Endothelial cell of umbilical vein (primary cell): ENCODE measurements around the gene YJU2. TPM values are rescaled to one million over a fixed set of nuclear protein-coding genes. Genes with fewer than 3 reads are reported as not detected.

Source experiments
- BruUV-seq: library from RNA; stranded (reverse); fragments of 400-500 nt; replicated peaks from 2 replicates; lab custom pipeline; 2021; lab: Mats Ljungman, UMichigan
- CTCF ChIA-PET: fragments of 300-600, 350-600 bp; sonication (Branson Sonifier 250); formaldehyde crosslinking; loops from one replicate; lab custom pipeline; 2021; ENCODE audit warnings: antibody characterized with exemption, inconsistent platforms; lab: Charles Lee
- POLR2A ChIA-PET: fragments of 300-600, 350-600 bp; sonication (Branson Sonifier 250); formaldehyde crosslinking; loops from one replicate; lab custom pipeline; 2021; ENCODE audit warnings: antibody characterized with exemption, inconsistent platforms; lab: Charles Lee
- DNase-seq: peaks from one replicate; pipeline ENCODE4 v3.0.0-alpha.2; 2011; ENCODE audit warnings: low read depth, low spot score
- FAIRE-seq: peaks from 2 replicates; lab custom pipeline; 2011; peaks lifted over from hg19 to GRCh38; lab: Jason Lieb, UNC
- H2AFZ ChIP-seq: 2 replicates; pipeline ENCODE4 v1.6.0; 2012; ENCODE audit warnings: low read depth, low read length, control low read depth, inconsistent platforms
- H3K27ac ChIP-seq: 2 replicates; pipeline ENCODE4 v1.5.1; 2011; ENCODE audit warnings: low read depth, mild to moderate bottlenecking, control low read depth, low read length, moderate library complexity; ENCODE audit not compliant: insufficient read depth
- H3K27me3 ChIP-seq, 2 experiments: 2 replicates each; pipeline versions ENCODE4 v1.6.0 to v1.6.1; 2011; ENCODE audit warnings: low read length in 2 of 2, mixed read lengths in 1 of 2; ENCODE audit not compliant: control insufficient read depth in 2 of 2, insufficient read depth in 2 of 2
- H3K36me3 ChIP-seq, 2 experiments: 2 replicates in 1 of 2; 3 replicates in 1 of 2; pipeline ENCODE4 v1.5.1; 2011; ENCODE audit warnings: low read length in 2 of 2, mild to moderate bottlenecking in 1 of 2, moderate library complexity in 1 of 2; ENCODE audit not compliant: control insufficient read depth in 2 of 2, insufficient read depth in 2 of 2; ENCODE audit errors: extremely low read depth in 1 of 2
- H3K4me1 ChIP-seq: 3 replicates; pipeline ENCODE4 v1.5.1; 2011; ENCODE audit warnings: mild to moderate bottlenecking, low read length; ENCODE audit not compliant: control insufficient read depth, insufficient read depth; ENCODE audit errors: extremely low read depth
- H3K4me2 ChIP-seq: 2 replicates; pipeline ENCODE4 v1.6.1; 2011; ENCODE audit warnings: low read length, control low read depth, mixed read lengths; ENCODE audit not compliant: insufficient read depth
- H3K4me3 ChIP-seq, 3 experiments: fragments of 200-600 bp in 1 of 3; sonication (generic), shearing (Covaris generic) in 1 of 3; replicated peaks in 1 of 3; 2 replicates each; pipeline ENCODE4 v1.5.1; 2011 to 2016; ENCODE audit warnings: control low read depth in 3 of 3, low read length in 3 of 3, mild to moderate bottlenecking in 2 of 3, inconsistent platforms in 1 of 3, low read depth in 1 of 3, moderate library complexity in 1 of 3; ENCODE audit not compliant: insufficient read depth in 1 of 3
- H3K79me2 ChIP-seq: 2 replicates; pipeline ENCODE4 v1.6.0; 2012; ENCODE audit warnings: low read length, inconsistent platforms; ENCODE audit not compliant: control insufficient read depth, insufficient read depth
- H3K9ac ChIP-seq: replicated peaks from 2 replicates; pipeline ENCODE3; 2011; ENCODE audit warnings: low read length, control low read depth; ENCODE audit not compliant: insufficient read depth; ENCODE audit errors: extremely low read depth
- H3K9me1 ChIP-seq: replicated peaks from 3 replicates; pipeline ENCODE4 v1.6.0; 2011; ENCODE audit warnings: mild to moderate bottlenecking, low read length; ENCODE audit not compliant: control insufficient read depth, insufficient read depth; ENCODE audit errors: extremely low read depth
- H3K9me3 ChIP-seq: replicated peaks from 2 replicates; pipeline ENCODE4 v1.5.1; 2012; ENCODE audit warnings: low read length, inconsistent platforms; ENCODE audit not compliant: control insufficient read depth, insufficient read depth
- H4K20me1 ChIP-seq: replicated peaks from 2 replicates; pipeline ENCODE3; 2011; ENCODE audit warnings: mild to moderate bottlenecking, low read length; ENCODE audit not compliant: control insufficient read depth, insufficient read depth; ENCODE audit errors: extremely low read depth
- CTCF ChIP-seq, 2 donors: IDR thresholded peaks; 1 replicate in 1 of 2; 2 replicates in 1 of 2; pipeline ENCODE4 v1.5.1; 2011; ENCODE audit warnings: low read length in 2 of 2, mild to moderate bottlenecking in 2 of 2, moderate library complexity in 2 of 2, control low read depth in 1 of 2, inconsistent platforms in 1 of 2, low read depth in 1 of 2; ENCODE audit not compliant: insufficient read depth in 1 of 2; ENCODE audit errors: extremely low read depth in 1 of 2
- EZH2 ChIP-seq: IDR thresholded peaks from 2 replicates; pipeline ENCODE4 v1.6.1; 2012; ENCODE audit warnings: borderline replicate concordance, low read depth, mild to moderate bottlenecking, moderate library complexity, low read length, inconsistent platforms; ENCODE audit not compliant: severe bottlenecking
- FOS ChIP-seq: IDR thresholded peaks from 2 replicates; pipeline ENCODE4 v1.6.1; 2011; ENCODE audit warnings: mild to moderate bottlenecking, low read length, moderate library complexity, borderline replicate concordance; ENCODE audit not compliant: insufficient read depth
- GATA2 ChIP-seq: IDR thresholded peaks from 2 replicates; pipeline ENCODE4 v1.7.0; 2011; ENCODE audit warnings: low read depth, mild to moderate bottlenecking, moderate library complexity, mixed read lengths, low read length; ENCODE audit not compliant: insufficient read length, insufficient read depth
- JUN ChIP-seq: IDR thresholded peaks from 2 replicates; pipeline ENCODE4 v1.6.1; 2011; ENCODE audit warnings: borderline replicate concordance, low read depth; ENCODE audit not compliant: insufficient read length, insufficient read depth
- MAX ChIP-seq: IDR thresholded peaks from 2 replicates; pipeline ENCODE4 v1.6.1; 2011; ENCODE audit not compliant: insufficient read depth, insufficient read length
- MYC ChIP-seq: IDR thresholded peaks from one replicate; pipeline ENCODE4 v1.6.1; 2011; ENCODE audit warnings: mild to moderate bottlenecking, low read depth, low read length
- POLR2A ChIP-seq: IDR thresholded peaks from 2 replicates; pipeline ENCODE4 v1.6.1; 2012; ENCODE audit warnings: low read depth, mild to moderate bottlenecking, control low read depth, low read length
- POLR2AphosphoS5 ChIP-seq: IDR thresholded peaks from 2 replicates; pipeline ENCODE4 v1.6.1; 2012; ENCODE audit warnings: low read depth, mild to moderate bottlenecking, control low read depth, low read length, moderate library complexity; ENCODE audit not compliant: insufficient read depth
- dilution Hi-C: fragments of 300-500 bp; cut with MboI; formaldehyde crosslinking; loops from one replicate; pipeline ENCODE4 v1.15.0; 2019; ENCODE audit warnings: low sequenced_read_pairs; ENCODE audit not compliant: extremely low pct_ligation_motif_present
- intact Hi-C: fragments of 100-400 bp; cut with micrococcal nuclease; formaldehyde crosslinking; loops from one replicate; pipeline ENCODE4 v1.10.0; 2022
- polyA plus RNA-seq, 4 experiments: library from polyadenylated mRNA; depleted of rRNA in 3 of 4; stranded (reverse) in 3 of 4; unstranded in 1 of 4; fragments of >200 nt; gene quantifications; 2 replicates each; pipeline versions ENCODE4 v1.2.1 to v1.2.3, GENCODE V29; 2011 to 2012; ENCODE audit warnings: missing spikeins in 1 of 4
- total RNA-seq: library from RNA; stranded (reverse); gene quantifications from 2 replicates; pipeline ENCODE4 v1.2.3, GENCODE V29; 2021

The YJU2 gene
- total and polyA plus RNA-seq, 2 donors (not counting 3 experiments of a cell fraction or from before 2014, with no cell fraction given), result 20.7 to 21.5 TPM

GRCh38 chr19:4278010-4278409 is 31.1 kb downstream of the YJU2 start:
- H3K4me2 ChIP-seq, result no peak overlapping the region
- no peaks in the 10 kb centered on the region for H3K9me3 ChIP-seq
- ChIA-PET CTCF (interaction anchor here (0.6 to 3.3 kb wide), 5 partner anchors 10 to 247 kb away, joined by 3 to 24 read pairs (median 4); partner anchors contain the start of gene MPND), POLR2A (no interaction called here)
- H3K36me3 ChIP-seq, result no peaks in the 10 kb centered on the region
- DNase-seq (no peak), FAIRE-seq (no peak)
- no TSS peak for BruUV-seq
- H3K4me3 ChIP-seq, result no peak overlapping the region
- H4K20me1 ChIP-seq, result no peaks in the 10 kb centered on the region
- no peaks in the 10 kb centered on the region for H3K4me1 ChIP-seq
- no peak overlapping the region for H3K9ac ChIP-seq
- no peak overlapping the region for H2AFZ ChIP-seq
- H3K27ac ChIP-seq, result no peak overlapping the region
- no peaks in the 10 kb centered on the region for H3K79me2 ChIP-seq
- H3K9me1 ChIP-seq, result no peaks in the 10 kb centered on the region
- intact Hi-C loops (no loop called here), dilution Hi-C loops (no loop called here)
- peaks cover 19 to 30% of the 10 kb centered on the region in 2 experiments for H3K27me3 ChIP-seq
- TF ChIP-seq FOS (no peak), EZH2 (peak; percentile 2)

- no peak for TF ChIP-seq EZH2
- no peak for TF ChIP-seq JUN
- no peak for TF ChIP-seq POLR2A
- no peak for TF ChIP-seq MAX
- TF ChIP-seq GATA2, result no peak
- no peak for TF ChIP-seq POLR2AphosphoS5
- no peak for TF ChIP-seq CTCF (IDR thresholded peaks at IDR 0.05; ENCODE audit: extremely low read depth in 1 of 2, insufficient read depth in 1 of 2, low read depth in 1 of 2, low read length in 2 of 2)
- TF ChIP-seq FOS, result no peak
- no peak for TF ChIP-seq MYC
- no peaks in the 10 kb centered on the region for H3K36me3 ChIP-seq
- H3K79me2 ChIP-seq, result no peaks in the 10 kb centered on the region
- no peak within 1 kb of the TSS for H3K9ac ChIP-seq
- peaks cover 19 to 30% of the 10 kb centered on the region in 2 experiments for H3K27me3 ChIP-seq
- no TSS peak for BruUV-seq
- H2AFZ ChIP-seq, result no peak within 1 kb of the TSS
- H3K4me2 ChIP-seq, result no peak within 1 kb of the TSS
- no peak for DNase-seq
- no peaks in the 10 kb centered on the region for H3K4me1 ChIP-seq
- POLR2A ChIA-PET, result no interaction called here
- no peak within 1 kb of the TSS for H3K27ac ChIP-seq
- dilution Hi-C loops (no loop called here), intact Hi-C loops (no loop called here)
- CTCF ChIA-PET, result interaction anchor here (0.6 to 3.3 kb wide), 6 partner anchors 11 to 246 kb away, joined by 3 to 24 read pairs (median 4); partner anchors contain the start of gene MPND
- no peaks in the 10 kb centered on the region for H4K20me1 ChIP-seq
- no peak for FAIRE-seq
- H3K9me1 ChIP-seq, result no peaks in the 10 kb centered on the region
- no peak within 1 kb of the TSS for H3K4me3 ChIP-seq
- no peaks in the 10 kb centered on the region for H3K9me3 ChIP-seq
These were observed 31.8 kb downstream of the YJU2 start, which contains the start of gene SHD for GRCh38 chr19:4278419-4279266. SHD (plus strand) TSS chr19:4279266; CDS start chr19:4280064, 798 bp downstream.
